Measurements from ENCODE around the gene ZNF827.

The ZNF827 gene

DNA sequence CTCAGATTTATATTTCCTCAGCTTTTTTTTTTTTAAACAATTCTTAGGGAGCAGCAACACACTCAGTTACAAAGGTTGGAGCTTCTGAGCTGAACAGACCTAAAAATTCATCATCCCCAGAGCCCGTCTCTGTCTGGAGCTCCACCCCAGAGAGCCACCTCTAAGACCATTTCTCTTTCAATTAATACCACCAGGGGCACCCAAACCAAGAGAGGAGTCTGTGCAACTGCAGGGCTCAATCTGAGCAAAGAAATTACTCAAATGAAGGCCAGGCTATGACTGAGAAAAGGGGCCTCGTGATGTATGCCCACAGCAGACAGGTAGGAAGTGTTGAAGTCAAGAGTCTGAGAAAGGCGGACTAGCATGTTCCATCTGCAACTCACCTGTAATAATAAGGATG lies 163.2 kb downstream of the ZNF827 start:
- Histone ChIP-seq H3K9ac (no peak overlapping the region), H3K27ac (no peak overlapping the region), H3K4me3 (no peak overlapping the region), H4K20me1 (no peaks in the 10 kb centered on the region), H3K9me3 (replicated peaks in 1 of 11) (no peaks in the 10 kb centered on the region), H3K4me2 (no peak overlapping the region), H3K4me1 (no peaks in the 10 kb centered on the region), H3K36me3 (peaks cover 35 to 93% (median 81%) of the 10 kb centered on the region in 11 experiments), H3K27me3 (no peaks in the 10 kb centered on the region)
- TF ChIP-seq Cebpa-rat (IDR thresholded peaks at IDR 0.05) = no peak

DNA sequence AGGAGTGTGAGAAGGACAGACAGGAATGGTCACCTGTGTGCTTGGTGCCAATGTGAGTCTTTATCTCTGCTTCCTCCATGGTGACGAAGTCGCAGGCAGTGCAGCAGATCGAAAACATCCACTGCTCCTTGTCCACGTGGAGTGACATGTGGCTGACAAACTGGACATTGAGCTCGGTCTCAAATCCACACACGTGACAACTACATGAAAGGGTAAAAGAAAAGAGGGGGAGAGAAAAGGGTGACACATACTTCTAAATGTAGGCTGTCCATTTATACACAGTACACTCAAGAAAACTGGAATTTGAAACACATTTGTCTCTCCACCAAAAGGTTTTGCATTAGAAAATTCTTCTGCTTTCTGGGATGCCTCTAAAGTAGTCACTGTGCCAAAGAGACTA lies 164.2 kb downstream of the ZNF827 start:
- H3K9ac ChIP-seq = no peak overlapping the region
- H3K36me3 ChIP-seq = peaks cover 35 to 92% (median 76%) of the 10 kb centered on the region in 11 experiments
- H3K27ac ChIP-seq = no peak overlapping the region
- no peaks in the 10 kb centered on the region for H3K9me3 ChIP-seq (replicated peaks in 1 of 11)
- H3K4me2 ChIP-seq = no peak overlapping the region
- H3K4me3 ChIP-seq = no peak overlapping the region
- no peak for TF ChIP-seq Cebpa-rat (IDR thresholded peaks at IDR 0.05)
- no peaks in the 10 kb centered on the region for H4K20me1 ChIP-seq
- no peaks in the 10 kb centered on the region for H3K27me3 ChIP-seq
- H3K4me1 ChIP-seq = peaks cover 0 to 8% (median 3%) of the 10 kb centered on the region in 10 experiments; a peak in 8 of 20 replicates

DNA sequence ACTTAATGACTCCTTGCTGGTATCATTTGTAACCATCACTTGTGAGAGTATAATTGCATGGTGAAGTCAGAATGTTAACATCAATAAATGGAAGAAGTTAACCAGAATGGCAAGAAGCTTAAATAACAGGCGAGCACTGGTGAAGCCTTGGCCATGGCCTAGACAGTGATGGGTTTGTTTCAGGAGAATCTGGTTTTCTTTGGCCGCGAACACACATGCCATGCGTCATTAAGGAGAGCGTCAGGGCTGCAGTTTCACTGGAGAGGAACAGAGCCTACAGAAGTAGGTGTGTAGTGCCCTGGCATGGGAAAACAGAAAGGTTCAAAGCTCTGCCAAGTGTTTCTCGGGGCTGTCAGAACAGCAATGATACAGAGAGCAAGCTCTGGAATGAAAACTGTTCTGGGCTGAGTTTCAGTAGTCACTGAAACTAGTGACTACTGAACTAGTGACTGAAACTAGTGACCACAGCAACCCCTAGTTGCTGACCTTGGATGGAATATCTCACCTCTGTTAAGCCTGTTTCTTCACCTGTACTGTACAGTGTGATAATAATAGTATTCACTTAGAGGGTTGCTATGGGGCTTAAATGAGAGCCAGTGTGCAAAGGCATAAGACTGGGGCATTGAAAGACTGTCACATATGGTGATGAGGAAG lies 164.9 kb downstream of the ZNF827 start:
- H3K4me1 ChIP-seq = peaks cover 0 to 12% (median 3%) of the 10 kb centered on the region in 10 experiments; a peak in 8 of 20 replicates
- H4K20me1 ChIP-seq = no peaks in the 10 kb centered on the region
- no peak overlapping the region for H3K9ac ChIP-seq
- no peaks in the 10 kb centered on the region for H3K27me3 ChIP-seq
- H3K4me3 ChIP-seq = no peak overlapping the region
- no peak overlapping the region for H3K27ac ChIP-seq
- H3K36me3 ChIP-seq = peaks cover 35 to 90% (median 74%) of the 10 kb centered on the region in 11 experiments
- no peaks in the 10 kb centered on the region for H3K9me3 ChIP-seq (replicated peaks in 1 of 11)
- H3K4me2 ChIP-seq = no peak overlapping the region
- TF ChIP-seq Cebpa-rat (IDR thresholded peaks at IDR 0.05) = no peak

DNA sequence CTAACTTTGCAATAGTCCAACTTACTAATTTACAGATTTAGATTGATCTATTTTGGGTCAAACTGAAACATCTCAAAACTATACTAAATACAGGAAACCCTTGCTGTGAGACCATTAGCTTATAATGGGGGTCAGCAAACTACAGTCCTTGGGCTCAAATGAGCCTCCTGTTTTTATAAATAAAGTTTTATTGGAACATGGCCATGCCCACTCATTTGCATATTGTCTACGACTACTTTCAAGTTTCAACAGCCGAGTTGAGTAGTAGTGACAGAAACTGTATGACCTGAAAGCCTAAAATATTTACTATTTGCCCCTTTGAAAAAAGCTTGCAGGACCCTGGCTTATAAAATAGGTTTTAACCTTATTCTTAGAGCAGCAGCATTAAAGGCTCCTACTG lies 166.3 kb downstream of the ZNF827 start:
- no peak overlapping the region for H3K4me2 ChIP-seq
- H3K27ac ChIP-seq = no peak overlapping the region
- H4K20me1 ChIP-seq = no peaks in the 10 kb centered on the region
- peaks cover 33 to 90% (median 74%) of the 10 kb centered on the region in 11 experiments for H3K36me3 ChIP-seq
- peaks cover 0 to 12% (median 3%) of the 10 kb centered on the region in 10 experiments; a peak in 8 of 20 replicates for H3K4me1 ChIP-seq
- no peak overlapping the region for H3K9ac ChIP-seq
- H3K27me3 ChIP-seq = no peaks in the 10 kb centered on the region
- H3K9me3 ChIP-seq (replicated peaks in 1 of 11) = peaks cover 0 to 4% (median 0%) of the 10 kb centered on the region in 11 experiments; a peak in 1 of 22 replicates
- H3K4me3 ChIP-seq = no peak overlapping the region
- no peak for TF ChIP-seq Cebpa-rat (IDR thresholded peaks at IDR 0.05)

DNA sequence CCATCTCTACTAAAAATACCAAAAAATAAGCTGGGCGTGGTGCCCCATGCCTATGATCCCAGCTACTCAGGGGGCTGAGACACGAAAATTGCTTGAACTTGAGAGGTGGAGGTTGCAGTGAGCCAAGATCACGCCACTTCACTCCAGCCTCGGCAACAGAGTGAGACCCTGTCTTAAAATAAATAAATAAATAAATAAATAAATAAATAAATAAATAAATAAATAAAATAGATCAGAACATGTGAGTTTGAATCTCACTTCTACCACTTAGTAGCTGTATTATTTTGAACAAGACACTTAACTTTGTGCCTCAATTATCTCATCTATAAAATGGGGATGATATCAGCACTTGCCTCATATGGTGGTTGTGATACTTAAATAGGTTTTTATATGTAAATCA lies 168.5 kb downstream of the ZNF827 start:
- Histone ChIP-seq H3K4me2 (peak overlapping the region in 5 of 11 experiments; percentile 19 to 70 (median 54); a peak in 7 of 22 replicates), H3K36me3 (peaks cover 40 to 90% (median 75%) of the 10 kb centered on the region in 11 experiments), H3K4me1 (peaks cover 0 to 12% (median 3%) of the 10 kb centered on the region in 10 experiments; a peak in 8 of 20 replicates), H3K27me3 (no peaks in the 10 kb centered on the region), H3K9me3 (replicated peaks in 1 of 11) (peaks cover 0 to 5% (median 0%) of the 10 kb centered on the region in 11 experiments; a peak in 1 of 22 replicates), H3K27ac (peak overlapping the region in 4 of 11 experiments; percentile 38 to 60 (median 54); a peak in 6 of 22 replicates), H3K4me3 (no peak overlapping the region), H3K9ac (peak overlapping the region in 1 of 11 experiments; percentile 33; a peak in 3 of 22 replicates), H4K20me1 (no peaks in the 10 kb centered on the region)
- no peak for TF ChIP-seq Cebpa-rat (IDR thresholded peaks at IDR 0.05)

DNA sequence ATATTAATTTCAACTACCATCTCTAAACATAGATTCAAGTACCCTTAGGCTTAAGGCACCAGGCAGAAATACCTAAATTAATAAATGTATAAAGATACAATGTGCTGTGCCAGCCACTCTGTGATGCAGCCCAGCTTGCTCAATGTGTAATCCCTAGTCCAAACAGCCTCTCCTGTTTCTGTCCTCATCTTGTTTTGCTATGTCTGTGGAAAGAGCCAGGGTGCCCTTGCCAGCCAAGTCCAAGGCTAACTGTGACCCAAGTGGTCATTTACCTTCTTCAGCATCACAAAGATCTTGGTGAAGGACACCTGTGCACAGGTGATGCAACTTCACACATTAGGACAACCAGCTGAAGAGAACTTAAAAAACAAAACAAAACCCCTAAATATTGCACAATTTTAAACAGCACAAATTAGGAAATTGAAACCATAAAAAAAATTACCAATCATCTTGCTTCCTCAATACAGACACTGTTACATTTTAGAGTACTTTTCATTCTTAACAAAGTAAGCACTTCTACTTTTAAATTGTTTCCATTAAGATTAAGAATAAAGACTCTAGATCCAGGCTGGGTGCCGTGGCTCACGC lies 169.1 kb downstream of the ZNF827 start:
- H3K27ac ChIP-seq = peak overlapping the region in 4 of 11 experiments; percentile 38 to 60 (median 54); a peak in 6 of 22 replicates
- H3K27me3 ChIP-seq = no peaks in the 10 kb centered on the region
- H3K4me1 ChIP-seq = peaks cover 0 to 12% (median 3%) of the 10 kb centered on the region in 10 experiments; a peak in 8 of 20 replicates
- peak overlapping the region in 5 of 11 experiments; percentile 19 to 70 (median 54); a peak in 8 of 22 replicates for H3K4me2 ChIP-seq
- H3K4me3 ChIP-seq = no peak overlapping the region
- peaks cover 42 to 90% (median 76%) of the 10 kb centered on the region in 11 experiments for H3K36me3 ChIP-seq
- peaks cover 0 to 5% (median 0%) of the 10 kb centered on the region in 11 experiments; a peak in 1 of 22 replicates for H3K9me3 ChIP-seq (replicated peaks in 1 of 11)
- peak overlapping the region in 1 of 11 experiments; percentile 33; a peak in 3 of 22 replicates for H3K9ac ChIP-seq
- no peaks in the 10 kb centered on the region for H4K20me1 ChIP-seq
- peak in 4 of 11 experiments; percentile 27 to 57 (median 44); a peak in 5 of 22 replicates for TF ChIP-seq Cebpa-rat (IDR thresholded peaks at IDR 0.05)

DNA sequence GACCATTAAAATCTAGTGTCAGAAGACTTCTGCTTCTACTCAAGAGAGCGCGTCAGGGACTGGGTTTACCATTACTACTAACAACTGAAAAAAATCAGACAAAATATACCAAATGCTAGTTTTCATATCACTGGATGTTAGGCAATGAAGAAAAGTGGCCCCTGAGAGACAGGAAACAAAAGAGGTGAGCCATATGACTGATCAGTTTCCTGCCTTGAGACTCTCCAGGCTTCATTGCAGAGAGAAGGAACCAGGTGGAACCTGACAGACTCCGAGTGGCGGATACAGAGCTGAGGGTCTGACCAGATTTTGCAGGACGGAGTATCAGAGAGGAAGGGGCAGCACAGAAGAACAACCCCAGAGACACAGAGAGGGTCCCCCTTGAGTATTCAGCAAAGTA lies 172.3 kb downstream of the ZNF827 start:
- Histone ChIP-seq H4K20me1 (no peaks in the 10 kb centered on the region), H3K27ac (no peak overlapping the region), H3K4me2 (no peak overlapping the region), H3K36me3 (peaks cover 51 to 89% (median 75%) of the 10 kb centered on the region in 11 experiments), H3K4me1 (peaks cover 0 to 12% (median 3%) of the 10 kb centered on the region in 10 experiments; a peak in 8 of 20 replicates), H3K9me3 (replicated peaks in 1 of 11) (peaks cover 0 to 5% (median 0%) of the 10 kb centered on the region in 11 experiments; a peak in 1 of 22 replicates), H3K4me3 (no peak overlapping the region), H3K9ac (no peak overlapping the region), H3K27me3 (no peaks in the 10 kb centered on the region)
- TF ChIP-seq Cebpa-rat (IDR thresholded peaks at IDR 0.05) = no peak

DNA sequence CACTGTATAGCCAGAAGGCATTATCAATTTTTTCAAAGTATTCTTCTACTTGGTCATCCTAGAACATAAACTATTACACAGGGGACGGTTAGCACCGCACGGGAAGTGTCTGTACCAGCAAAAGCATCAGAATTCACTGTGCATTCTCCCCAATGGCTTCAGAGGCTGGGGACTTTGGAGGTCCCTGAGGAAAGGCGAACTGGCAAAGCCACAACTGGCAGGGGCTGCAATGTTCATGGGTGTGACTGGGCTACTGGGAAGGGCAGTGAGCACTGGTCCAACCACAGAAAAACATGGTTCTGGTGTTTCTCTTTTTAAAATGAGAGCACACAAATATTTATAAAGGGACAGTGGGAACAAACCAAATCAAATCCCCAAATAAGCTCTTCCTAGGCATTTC lies 175.2 kb downstream of the ZNF827 start:
- Histone ChIP-seq H3K9ac (no peak overlapping the region), H3K9me3 (replicated peaks in 1 of 11) (peaks cover 0 to 5% (median 0%) of the 10 kb centered on the region in 11 experiments; a peak in 1 of 22 replicates), H3K27ac (no peak overlapping the region), H3K36me3 (peaks cover 67 to 98% (median 89%) of the 10 kb centered on the region in 11 experiments), H4K20me1 (no peaks in the 10 kb centered on the region; a peak in 1 of 22 replicates), H3K4me2 (no peak overlapping the region), H3K27me3 (no peaks in the 10 kb centered on the region), H3K4me1 (no peaks in the 10 kb centered on the region), H3K4me3 (no peak overlapping the region)
- no peak for TF ChIP-seq Cebpa-rat (IDR thresholded peaks at IDR 0.05)

DNA sequence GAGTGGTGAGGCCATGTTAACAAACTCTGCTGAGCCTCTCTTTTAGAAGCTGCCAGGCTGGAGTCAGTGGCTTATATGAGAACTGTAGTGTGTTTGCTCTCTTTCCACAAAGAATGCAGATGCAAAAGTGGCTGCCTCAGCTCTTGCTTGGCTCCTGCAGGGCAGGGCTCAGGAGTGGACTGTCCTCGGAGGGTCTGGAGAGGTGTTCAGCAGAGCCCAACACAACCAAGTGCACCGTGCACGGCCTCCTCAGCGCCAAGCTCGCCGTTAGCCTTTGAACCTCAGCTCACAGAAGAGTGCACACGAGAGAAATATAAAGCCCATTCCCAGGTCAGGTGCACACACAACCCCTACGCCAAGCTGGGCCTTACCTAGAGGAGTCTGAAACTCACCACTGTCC lies 175.9 kb downstream of the ZNF827 start:
- Histone ChIP-seq H3K9me3 (replicated peaks in 1 of 11) (0 out of 22 replicates have a peak, but pooled peaks cover 0 to 5% (median 0%) of the 10 kb centered on the region in 11 experiments), H3K27ac (no peak overlapping the region), H3K4me3 (no peak overlapping the region), H3K27me3 (no peaks in the 10 kb centered on the region), H4K20me1 (no peaks in the 10 kb centered on the region; a peak in 1 of 22 replicates), H3K9ac (no peak overlapping the region), H3K4me2 (no peak overlapping the region), H3K4me1 (no peaks in the 10 kb centered on the region), H3K36me3 (peaks cover 67 to 97% (median 84%) of the 10 kb centered on the region in 11 experiments)
- no peak for TF ChIP-seq Cebpa-rat (IDR thresholded peaks at IDR 0.05)
